Measurements from ENCODE around the gene PCCA. TPM values are rescaled to one million over a fixed set of nuclear protein-coding genes. Genes with fewer than 3 reads are reported as not detected.
"Not testable (repeated sequence)": the region's sequence is repeated elsewhere in the genome, so short reads cannot be mapped to it uniquely, and the experiment has no call there.

Gene PCCA
- total and polyA plus RNA-seq, 4 donors = 45.1 to 378 (median 110) TPM

- H3K4me3 ChIP-seq (ENCODE audit: low read depth, low read length); H3K4me1 ChIP-seq (ENCODE audit: control insufficient read depth, insufficient read depth, low read length); DNase-seq (ENCODE audit: low read depth in 4 of 6, low spot score in 6 of 6); H3K27me3 ChIP-seq (ENCODE audit: control insufficient read depth, insufficient read depth, low read length); H3K36me3 ChIP-seq (ENCODE audit: control insufficient read depth, insufficient read depth, low read length); H3K27ac ChIP-seq (ENCODE audit: low read depth, low read length); H3K9me3 ChIP-seq (ENCODE audit: control insufficient read depth, insufficient read depth, low read length): not testable (repeated sequence)
- no CpG with 5 or more reads among the region's 2 CpGs for whole genome bisulfite sequencing (ENCODE audit: insufficient coverage)
Observed at GRCh38 chr13:100092273-100092672, 3.4 kb downstream of the PCCA start.

- Histone ChIP-seq H3K9me3 (ENCODE audit: control insufficient read depth, insufficient read depth, low read length) (no peaks in the 10 kb centered on the region), H3K4me1 (ENCODE audit: control insufficient read depth, insufficient read depth, low read length) (peaks cover 2% of the 10 kb centered on the region), H3K36me3 (ENCODE audit: control insufficient read depth, insufficient read depth, low read length) (no peaks in the 10 kb centered on the region), H3K4me3 (ENCODE audit: low read depth, low read length) (no peak overlapping the region), H3K27ac (ENCODE audit: low read depth, low read length) (no peak overlapping the region), H3K27me3 (ENCODE audit: control insufficient read depth, insufficient read depth, low read length) (no peaks in the 10 kb centered on the region)
- no peak for DNase-seq (ENCODE audit: low read depth in 4 of 6, low spot score in 6 of 6)
- 89% methylated on average over 4 of the region's 4 CpGs for WGBS (ENCODE audit: insufficient coverage)
Observed at GRCh38 chr13:100095498-100095897, 6.6 kb downstream of the PCCA start.

- no peak for DNase-seq (ENCODE audit: low read depth in 4 of 6, low spot score in 6 of 6)
- Histone ChIP-seq H3K4me3 (ENCODE audit: low read depth, low read length) (no peak overlapping the region), H3K27me3 (ENCODE audit: control insufficient read depth, insufficient read depth, low read length) (no peaks in the 10 kb centered on the region), H3K27ac (ENCODE audit: low read depth, low read length) (no peak overlapping the region), H3K36me3 (ENCODE audit: control insufficient read depth, insufficient read depth, low read length) (no peaks in the 10 kb centered on the region), H3K4me1 (ENCODE audit: control insufficient read depth, insufficient read depth, low read length) (peaks cover 6% of the 10 kb centered on the region), H3K9me3 (ENCODE audit: control insufficient read depth, insufficient read depth, low read length) (no peaks in the 10 kb centered on the region)
- 100% methylated on average over 4 of the region's 7 CpGs for WGBS (ENCODE audit: insufficient coverage)
Observed at GRCh38 chr13:100096526-100096925, 7.6 kb downstream of the PCCA start.

- no CpG with 5 or more reads among the region's 1 CpG for WGBS (ENCODE audit: insufficient coverage)
- DNase-seq (ENCODE audit: low read depth in 4 of 6, low spot score in 6 of 6) = no peak
Observed at GRCh38 chr13:100097821-100098220, 8.9 kb downstream of the PCCA start.

GRCh38 chr13:100098445-100099116 lies 9.7 kb downstream of the PCCA start:
- no peaks in the 10 kb centered on the region for H3K27me3 ChIP-seq (ENCODE audit: control insufficient read depth, insufficient read depth, low read length)
- H3K9me3 ChIP-seq (ENCODE audit: control insufficient read depth, insufficient read depth, low read length) = no peaks in the 10 kb centered on the region
- H3K4me3 ChIP-seq (ENCODE audit: low read depth, low read length) = no peak overlapping the region
- no peak overlapping the region for H3K27ac ChIP-seq (ENCODE audit: low read depth, low read length)
- H3K36me3 ChIP-seq (ENCODE audit: control insufficient read depth, insufficient read depth, low read length) = no peaks in the 10 kb centered on the region
- DNase-seq (ENCODE audit: low read depth in 4 of 6, low spot score in 6 of 6) = no peak
- WGBS (ENCODE audit: insufficient coverage) = 95% methylated on average over 5 of the region's 6 CpGs
- H3K4me1 ChIP-seq (ENCODE audit: control insufficient read depth, insufficient read depth, low read length) = peaks cover 6% of the 10 kb centered on the region

More at GRCh38 chr13:100097821-100098220, 8.9 kb downstream of the PCCA start:
- no peak overlapping the region for H3K4me3 ChIP-seq (ENCODE audit: low read depth, low read length)
- no peak overlapping the region for H3K27ac ChIP-seq (ENCODE audit: low read depth, low read length)
- H3K9me3 ChIP-seq (ENCODE audit: control insufficient read depth, insufficient read depth, low read length) = no peaks in the 10 kb centered on the region
- H3K36me3 ChIP-seq (ENCODE audit: control insufficient read depth, insufficient read depth, low read length) = no peaks in the 10 kb centered on the region
- no peaks in the 10 kb centered on the region for H3K27me3 ChIP-seq (ENCODE audit: control insufficient read depth, insufficient read depth, low read length)
- peaks cover 6% of the 10 kb centered on the region for H3K4me1 ChIP-seq (ENCODE audit: control insufficient read depth, insufficient read depth, low read length)

GRCh38 chr13:100099117-100099445 lies 10.2 kb downstream of the PCCA start:
- H3K9me3 ChIP-seq (ENCODE audit: control insufficient read depth, insufficient read depth, low read length) = not testable (repeated sequence)

GRCh38 chr13:100100115-100100879 lies 11.4 kb downstream of the PCCA start:
- 19% methylated on average over 4 of the region's 10 CpGs for WGBS (ENCODE audit: insufficient coverage)
- DNase-seq (ENCODE audit: low read depth in 4 of 6, low spot score in 6 of 6) = peak; percentile 60 to 90 (median 70)
- H3K4me1 ChIP-seq (ENCODE audit: control insufficient read depth, insufficient read depth, low read length) = peaks cover 6% of the 10 kb centered on the region
- no peak overlapping the region for H3K4me3 ChIP-seq (ENCODE audit: low read depth, low read length)
- H3K27ac ChIP-seq (ENCODE audit: low read depth, low read length) = peak overlapping the region; percentile 57
- no peaks in the 10 kb centered on the region for H3K36me3 ChIP-seq (ENCODE audit: control insufficient read depth, insufficient read depth, low read length)
- no peaks in the 10 kb centered on the region for H3K27me3 ChIP-seq (ENCODE audit: control insufficient read depth, insufficient read depth, low read length)
- H3K9me3 ChIP-seq (ENCODE audit: control insufficient read depth, insufficient read depth, low read length) = no peaks in the 10 kb centered on the region

More at GRCh38 chr13:100099117-100099445, 10.2 kb downstream of the PCCA start:
- not testable (repeated sequence) for H3K27me3 ChIP-seq (ENCODE audit: control insufficient read depth, insufficient read depth, low read length); H3K27ac ChIP-seq (ENCODE audit: low read depth, low read length); H3K4me1 ChIP-seq (ENCODE audit: control insufficient read depth, insufficient read depth, low read length); H3K4me3 ChIP-seq (ENCODE audit: low read depth, low read length); H3K36me3 ChIP-seq (ENCODE audit: control insufficient read depth, insufficient read depth, low read length); DNase-seq (ENCODE audit: low read depth in 4 of 6, low spot score in 6 of 6)
- 88% methylated on average over 6 of the region's 8 CpGs for WGBS (ENCODE audit: insufficient coverage)

- no CpG with 5 or more reads among the region's 2 CpGs for WGBS (ENCODE audit: insufficient coverage)
- Histone ChIP-seq H3K9me3 (ENCODE audit: control insufficient read depth, insufficient read depth, low read length) (no peaks in the 10 kb centered on the region), H3K27ac (ENCODE audit: low read depth, low read length) (peak overlapping the region; percentile 25)
Observed at GRCh38 chr13:100102042-100102441, 13.1 kb downstream of the PCCA start.

GRCh38 chr13:100106005-100106404 lies 17.1 kb downstream of the PCCA start:
- Histone ChIP-seq H3K27me3 (ENCODE audit: control insufficient read depth, insufficient read depth, low read length) (no peaks in the 10 kb centered on the region), H3K9me3 (ENCODE audit: control insufficient read depth, insufficient read depth, low read length) (no peaks in the 10 kb centered on the region), H3K36me3 (ENCODE audit: control insufficient read depth, insufficient read depth, low read length) (peaks cover 3% of the 10 kb centered on the region), H3K4me3 (ENCODE audit: low read depth, low read length) (no peak overlapping the region), H3K4me1 (ENCODE audit: control insufficient read depth, insufficient read depth, low read length) (peaks cover 1% of the 10 kb centered on the region), H3K27ac (ENCODE audit: low read depth, low read length) (no peak overlapping the region)
- DNase-seq (ENCODE audit: low read depth in 4 of 6, low spot score in 6 of 6) = no peak
- no CpG with 5 or more reads among the region's 2 CpGs for WGBS (ENCODE audit: insufficient coverage)

More at GRCh38 chr13:100102042-100102441, 13.1 kb downstream of the PCCA start:
- H3K27me3 ChIP-seq (ENCODE audit: control insufficient read depth, insufficient read depth, low read length) = no peaks in the 10 kb centered on the region
- H3K4me3 ChIP-seq (ENCODE audit: low read depth, low read length) = no peak overlapping the region
- peaks cover 6% of the 10 kb centered on the region for H3K4me1 ChIP-seq (ENCODE audit: control insufficient read depth, insufficient read depth, low read length)
- no peaks in the 10 kb centered on the region for H3K36me3 ChIP-seq (ENCODE audit: control insufficient read depth, insufficient read depth, low read length)
- no peak for DNase-seq (ENCODE audit: low read depth in 4 of 6, low spot score in 6 of 6)

- H3K9me3 ChIP-seq (ENCODE audit: control insufficient read depth, insufficient read depth, low read length) = no peaks in the 10 kb centered on the region
- DNase-seq (ENCODE audit: low read depth in 4 of 6, low spot score in 6 of 6) = no peak
- no CpG with 5 or more reads among the region's 4 CpGs for WGBS (ENCODE audit: insufficient coverage)
- peaks cover 3% of the 10 kb centered on the region for H3K36me3 ChIP-seq (ENCODE audit: control insufficient read depth, insufficient read depth, low read length)
- H3K4me3 ChIP-seq (ENCODE audit: low read depth, low read length) = no peak overlapping the region
- no peaks in the 10 kb centered on the region for H3K4me1 ChIP-seq (ENCODE audit: control insufficient read depth, insufficient read depth, low read length)
- H3K27ac ChIP-seq (ENCODE audit: low read depth, low read length) = no peak overlapping the region
- H3K27me3 ChIP-seq (ENCODE audit: control insufficient read depth, insufficient read depth, low read length) = no peaks in the 10 kb centered on the region
Observed at GRCh38 chr13:100106705-100107104, 17.8 kb downstream of the PCCA start.

Measured in spinal cord (tissue), 10 donors.